Measurements from ENCODE around the gene NELL1. TPM values are rescaled to one million over a fixed set of nuclear protein-coding genes. Genes with fewer than 3 reads are reported as not detected.
A peak's percentile ranks its signal among the peaks of the same experiment; 100 is the strongest.

NELL1 gene
- total RNA-seq, 2 donors from 2014 or later = 0.09 to 0.11 TPM

DNA sequence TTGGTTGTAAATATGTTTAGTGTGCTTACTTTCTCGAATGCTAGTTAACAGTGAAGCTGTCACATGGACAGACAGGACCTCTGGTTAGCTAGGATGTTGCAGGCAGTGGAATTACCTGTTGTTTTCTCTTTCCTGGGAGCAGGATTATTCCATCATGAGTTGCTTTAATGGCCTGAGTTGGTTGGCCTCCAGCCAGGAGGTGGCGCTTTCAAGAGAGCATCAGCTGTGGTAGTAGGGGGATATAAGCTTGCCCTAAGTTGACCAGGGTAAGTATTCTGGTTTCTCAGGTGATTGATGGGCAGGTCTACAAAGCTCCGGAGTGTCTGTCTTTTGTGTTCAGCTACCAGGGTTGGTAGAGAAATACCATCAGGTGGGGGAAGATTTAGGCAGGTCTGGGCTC, 43.5 kb downstream of the NELL1 start:
- peak; percentile 61 for DNase-seq
- Mint-ChIP-seq H3K27me3 (ENCODE audit: insufficient read depth) (no peaks in the 10 kb centered on the region), H3K9me3 (peaks cover 18% of the 10 kb centered on the region), H3K36me3 (ENCODE audit: low read depth) (no peaks in the 10 kb centered on the region), H3K27ac (no peak overlapping the region), H3K4me3 (no peak overlapping the region), H3K4me1 (no peaks in the 10 kb centered on the region)
- Histone ChIP-seq H3K4me1 (ENCODE audit: control insufficient read depth, insufficient read depth, low read length) (no peaks in the 10 kb centered on the region), H3K27ac (ENCODE audit: low read depth, low read length) (no peak overlapping the region), H3K27me3 (ENCODE audit: control insufficient read depth, insufficient read depth, low read length, poor library complexity, severe bottlenecking) (no peaks in the 10 kb centered on the region), H3K9me3 (ENCODE audit: control insufficient read depth, low read length) (peaks cover 9% of the 10 kb centered on the region), H3K36me3 (ENCODE audit: control insufficient read depth, insufficient read depth, low read length) (no peaks in the 10 kb centered on the region), H3K9ac (ENCODE audit: extremely low read depth, low read length, poor library complexity, severe bottlenecking) (no peak overlapping the region), H3K4me3 (ENCODE audit: low read length) (no peak overlapping the region)
- TF ChIP-seq, protein P1, sequence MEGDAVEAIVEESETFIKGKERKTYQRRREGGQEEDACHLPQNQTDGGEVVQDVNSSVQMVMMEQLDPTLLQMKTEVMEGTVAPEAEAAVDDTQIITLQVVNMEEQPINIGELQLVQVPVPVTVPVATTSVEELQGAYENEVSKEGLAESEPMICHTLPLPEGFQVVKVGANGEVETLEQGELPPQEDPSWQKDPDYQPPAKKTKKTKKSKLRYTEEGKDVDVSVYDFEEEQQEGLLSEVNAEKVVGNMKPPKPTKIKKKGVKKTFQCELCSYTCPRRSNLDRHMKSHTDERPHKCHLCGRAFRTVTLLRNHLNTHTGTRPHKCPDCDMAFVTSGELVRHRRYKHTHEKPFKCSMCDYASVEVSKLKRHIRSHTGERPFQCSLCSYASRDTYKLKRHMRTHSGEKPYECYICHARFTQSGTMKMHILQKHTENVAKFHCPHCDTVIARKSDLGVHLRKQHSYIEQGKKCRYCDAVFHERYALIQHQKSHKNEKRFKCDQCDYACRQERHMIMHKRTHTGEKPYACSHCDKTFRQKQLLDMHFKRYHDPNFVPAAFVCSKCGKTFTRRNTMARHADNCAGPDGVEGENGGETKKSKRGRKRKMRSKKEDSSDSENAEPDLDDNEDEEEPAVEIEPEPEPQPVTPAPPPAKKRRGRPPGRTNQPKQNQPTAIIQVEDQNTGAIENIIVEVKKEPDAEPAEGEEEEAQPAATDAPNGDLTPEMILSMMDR (conservative IDR thresholded peaks at IDR 0.05) = peak; percentile 46
- 92 to 94% methylated on average over 2 to 3 of the region's 3 CpGs for WGBS, 2 experiments (ENCODE audit: insufficient coverage in 1 of 2, insufficient read length in 1 of 2)

DNA sequence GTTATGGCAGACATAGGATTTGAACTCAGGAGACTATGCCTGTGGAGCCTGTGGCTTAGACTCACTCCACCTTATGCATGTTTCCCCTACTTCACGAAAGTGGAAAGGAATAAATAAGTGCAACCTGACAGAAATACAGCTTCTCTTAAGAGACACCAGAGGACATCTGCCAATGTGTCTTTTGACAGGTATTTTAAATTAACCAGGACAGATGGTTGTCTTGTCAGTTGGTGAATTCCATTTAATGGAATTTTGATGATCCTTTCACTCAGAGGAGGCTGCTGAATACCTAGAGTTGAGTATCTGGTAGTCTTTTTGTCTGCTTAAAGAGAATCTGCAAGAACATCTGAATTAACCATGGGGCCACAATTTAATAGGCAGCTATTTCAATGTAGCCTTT, 46.1 kb downstream of the NELL1 start:
- H3K4me1 ChIP-seq (ENCODE audit: control insufficient read depth, insufficient read depth, low read length) = no peaks in the 10 kb centered on the region
- H3K9me3 Mint-ChIP-seq = peaks cover 3% of the 10 kb centered on the region
- no peak overlapping the region for H3K4me3 ChIP-seq (ENCODE audit: low read length)
- no peak overlapping the region for H3K9ac ChIP-seq (ENCODE audit: extremely low read depth, low read length, poor library complexity, severe bottlenecking)
- H3K27me3 Mint-ChIP-seq (ENCODE audit: insufficient read depth) = no peaks in the 10 kb centered on the region
- no peak overlapping the region for H3K27ac Mint-ChIP-seq
- no peak overlapping the region for H3K4me3 Mint-ChIP-seq
- H3K9me3 ChIP-seq (ENCODE audit: control insufficient read depth, low read length) = no peaks in the 10 kb centered on the region
- TF ChIP-seq, protein P1 (conservative IDR thresholded peaks at IDR 0.05) = no peak
- H3K36me3 Mint-ChIP-seq (ENCODE audit: low read depth) = no peaks in the 10 kb centered on the region
- 100% methylated on average over 1 of the region's 1 CpG; no CpG with 5 or more reads in 1 of the 2 experiments for WGBS, 2 experiments (ENCODE audit: insufficient coverage in 1 of 2, insufficient read length in 1 of 2)
- H3K27ac ChIP-seq (ENCODE audit: low read depth, low read length) = no peak overlapping the region
- DNase-seq = no peak
- H3K36me3 ChIP-seq (ENCODE audit: control insufficient read depth, insufficient read depth, low read length) = no peaks in the 10 kb centered on the region
- peaks cover 3% of the 10 kb centered on the region for H3K4me1 Mint-ChIP-seq
- no peaks in the 10 kb centered on the region for H3K27me3 ChIP-seq (ENCODE audit: control insufficient read depth, insufficient read depth, low read length, poor library complexity, severe bottlenecking)

DNA sequence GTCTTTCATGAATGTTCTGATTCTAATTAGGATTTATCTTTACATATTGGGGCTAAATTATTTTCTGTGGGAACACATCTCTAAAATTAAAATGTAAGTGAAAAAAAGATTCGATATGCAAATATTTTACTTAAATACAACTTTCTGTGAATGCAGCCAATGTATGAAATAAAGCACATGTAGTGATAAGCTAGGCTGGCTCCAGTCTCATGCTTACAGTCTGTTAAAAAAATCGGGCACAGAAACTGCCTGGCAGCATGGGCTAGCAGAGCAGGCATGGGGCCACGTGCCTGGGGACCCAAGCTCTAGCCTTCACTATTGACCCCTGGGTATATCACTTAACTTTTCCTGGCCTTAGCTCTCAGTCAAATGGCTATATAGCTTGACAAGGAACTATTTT, 46.5 kb downstream of the NELL1 start:
- Histone ChIP-seq H3K27ac (ENCODE audit: low read depth, low read length) (no peak overlapping the region), H3K4me3 (ENCODE audit: low read length) (no peak overlapping the region), H3K9ac (ENCODE audit: extremely low read depth, low read length, poor library complexity, severe bottlenecking) (no peak overlapping the region), H3K27me3 (ENCODE audit: control insufficient read depth, insufficient read depth, low read length, poor library complexity, severe bottlenecking) (no peaks in the 10 kb centered on the region), H3K9me3 (ENCODE audit: control insufficient read depth, low read length) (no peaks in the 10 kb centered on the region), H3K4me1 (ENCODE audit: control insufficient read depth, insufficient read depth, low read length) (no peaks in the 10 kb centered on the region), H3K36me3 (ENCODE audit: control insufficient read depth, insufficient read depth, low read length) (no peaks in the 10 kb centered on the region)
- Mint-ChIP-seq H3K4me1 (peaks cover 3% of the 10 kb centered on the region), H3K27ac (no peak overlapping the region), H3K4me3 (no peak overlapping the region), H3K9me3 (peaks cover 3% of the 10 kb centered on the region), H3K27me3 (ENCODE audit: insufficient read depth) (no peaks in the 10 kb centered on the region), H3K36me3 (ENCODE audit: low read depth) (no peaks in the 10 kb centered on the region)
- DNase-seq = no peak
- 97 to 100% methylated on average over 2 to 3 of the region's 3 CpGs for WGBS, 2 experiments (ENCODE audit: insufficient coverage in 1 of 2, insufficient read length in 1 of 2)
- TF ChIP-seq, protein P1 (conservative IDR thresholded peaks at IDR 0.05) = no peak
